GM19035 (cell line): ENCODE data around the gene TCF7L2.

Source experiments
- ATAC-seq: cut with Tn5 transposase; IDR thresholded peaks from one replicate; pipeline ENCODE4 v1.9.1; 2021; ENCODE audit not compliant: unreplicated experiment

Gene TCF7L2

GRCh38 chr10:113042868-113043267 is 92.8 kb downstream of the TCF7L2 start:
- ATAC-seq, result no peak

DNA sequence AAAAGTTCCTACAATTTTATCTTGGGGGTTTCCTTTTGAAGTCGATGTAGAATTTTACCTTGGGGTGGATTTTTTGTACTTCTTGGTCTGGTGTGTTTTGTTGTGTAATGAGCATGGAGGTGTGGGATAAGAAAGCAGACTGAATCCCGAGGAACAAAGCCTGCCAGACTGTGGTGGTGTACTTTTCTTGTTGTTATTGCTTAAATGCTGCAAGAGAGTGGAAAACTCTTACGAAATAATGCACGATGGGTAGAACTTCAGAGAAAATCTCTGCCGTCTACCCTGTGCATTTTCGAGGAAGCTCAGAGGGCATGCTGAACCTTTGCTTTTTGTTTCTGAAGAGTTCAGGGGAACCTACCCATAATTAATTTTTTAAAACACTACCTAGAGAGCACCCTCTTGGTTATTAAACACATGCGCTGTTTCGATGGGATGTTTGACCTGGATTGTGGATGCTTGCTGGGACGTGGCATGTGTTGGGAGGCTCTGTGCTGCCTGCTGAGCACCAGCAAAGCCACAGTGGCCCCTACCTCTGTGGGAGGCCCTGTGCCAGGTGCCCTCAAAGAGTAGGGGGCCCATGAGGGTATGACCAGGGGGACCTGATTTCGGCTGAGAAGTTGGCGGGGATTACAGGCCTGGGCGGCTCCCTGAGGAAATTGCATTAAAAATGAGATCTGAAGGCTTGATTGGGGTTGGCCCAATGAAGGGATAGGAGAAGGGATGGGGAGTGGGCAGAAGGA is 94.1 kb downstream of the TCF7L2 start:
- no peak for ATAC-seq

DNA sequence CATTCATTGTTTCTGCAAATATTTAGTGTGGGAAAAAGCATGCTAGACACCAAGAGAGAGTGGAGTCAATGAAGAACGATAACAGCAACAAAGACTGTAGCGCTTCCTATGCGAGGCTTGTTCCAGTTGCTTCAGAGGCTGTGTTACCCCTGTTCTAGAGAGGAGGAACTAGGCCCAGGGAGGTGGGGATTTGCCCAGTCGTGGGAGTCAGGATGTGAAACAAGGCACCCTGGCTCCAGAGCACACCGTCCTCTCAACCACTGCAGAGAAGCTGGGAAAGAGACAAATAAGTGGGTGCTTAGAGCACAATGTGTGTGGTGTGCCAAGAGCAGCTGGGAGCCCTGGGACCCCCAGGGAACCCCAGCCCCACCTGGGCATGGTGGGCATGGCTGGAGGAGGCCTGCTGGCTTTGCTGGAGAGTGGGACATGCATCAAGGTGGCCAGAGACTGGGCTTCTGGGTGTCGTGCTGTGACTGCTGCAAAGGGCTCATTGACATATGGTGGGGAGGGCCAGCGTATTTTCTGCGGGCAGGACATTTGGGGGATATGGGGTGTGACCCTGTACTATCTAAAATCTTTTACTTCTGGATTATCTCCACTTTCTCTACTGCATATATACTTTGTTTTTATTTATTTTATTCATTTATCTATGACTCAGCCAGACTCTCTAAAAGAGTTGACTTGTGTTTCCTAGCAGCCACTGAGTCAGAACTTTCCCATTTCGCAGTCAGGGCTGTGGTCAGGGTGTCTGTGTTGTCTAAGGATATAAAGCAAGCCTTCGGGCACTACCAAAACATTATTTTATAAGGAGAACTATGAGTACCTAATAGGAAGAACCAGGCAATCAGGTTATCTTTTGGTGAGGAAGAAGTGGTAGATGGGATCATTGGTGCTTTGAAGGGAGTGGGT is 95.4 kb downstream of the TCF7L2 start:
- ATAC-seq, result no peak

- ATAC-seq, result no peak
Observed at GRCh38 chr10:113047151-113047550, 97.1 kb downstream of the TCF7L2 start.

GRCh38 chr10:113047605-113047962 is 97.5 kb downstream of the TCF7L2 start:
- no peak for ATAC-seq

DNA sequence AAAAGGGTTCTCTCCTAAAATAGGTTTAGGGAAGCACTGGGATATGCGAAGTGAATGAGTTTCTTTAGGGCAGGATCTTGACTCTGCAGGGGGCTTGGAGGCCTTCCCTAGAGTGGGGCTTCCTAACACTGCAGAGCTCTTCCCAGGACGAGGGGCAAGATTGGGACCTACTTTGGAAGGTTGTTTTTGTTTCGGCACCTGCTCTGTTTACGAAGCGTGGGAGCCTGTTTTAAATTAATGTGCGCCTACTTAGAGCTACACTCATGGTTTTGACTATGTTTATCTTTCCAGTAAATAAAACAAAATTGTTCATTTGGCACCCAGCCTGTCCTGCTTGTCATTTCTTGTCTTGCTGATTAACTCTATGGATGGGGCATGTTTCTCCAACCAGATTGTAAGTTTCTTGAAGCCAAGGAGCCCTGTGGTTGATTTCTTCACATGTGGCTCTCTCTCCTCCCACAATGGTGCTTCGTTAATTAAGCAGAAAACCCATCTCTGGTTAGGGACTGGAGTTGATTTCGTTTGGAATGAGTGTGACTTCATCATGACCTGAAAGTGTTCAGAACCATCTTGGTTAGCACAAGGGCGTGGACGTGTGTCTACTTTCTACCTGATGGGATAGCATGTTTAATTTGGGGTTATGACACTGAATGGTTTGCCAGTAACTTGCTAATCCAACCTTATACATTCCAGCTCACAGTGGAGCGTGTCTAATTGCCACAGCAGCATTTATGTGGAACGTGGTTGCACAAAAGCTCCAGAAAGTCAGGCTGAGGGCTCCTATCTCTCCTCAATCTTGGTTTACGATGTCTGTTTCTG is 98.1 kb downstream of the TCF7L2 start:
- ATAC-seq, result no peak

- ATAC-seq, result no peak
Observed at GRCh38 chr10:113049881-113050280, 99.8 kb downstream of the TCF7L2 start.

DNA sequence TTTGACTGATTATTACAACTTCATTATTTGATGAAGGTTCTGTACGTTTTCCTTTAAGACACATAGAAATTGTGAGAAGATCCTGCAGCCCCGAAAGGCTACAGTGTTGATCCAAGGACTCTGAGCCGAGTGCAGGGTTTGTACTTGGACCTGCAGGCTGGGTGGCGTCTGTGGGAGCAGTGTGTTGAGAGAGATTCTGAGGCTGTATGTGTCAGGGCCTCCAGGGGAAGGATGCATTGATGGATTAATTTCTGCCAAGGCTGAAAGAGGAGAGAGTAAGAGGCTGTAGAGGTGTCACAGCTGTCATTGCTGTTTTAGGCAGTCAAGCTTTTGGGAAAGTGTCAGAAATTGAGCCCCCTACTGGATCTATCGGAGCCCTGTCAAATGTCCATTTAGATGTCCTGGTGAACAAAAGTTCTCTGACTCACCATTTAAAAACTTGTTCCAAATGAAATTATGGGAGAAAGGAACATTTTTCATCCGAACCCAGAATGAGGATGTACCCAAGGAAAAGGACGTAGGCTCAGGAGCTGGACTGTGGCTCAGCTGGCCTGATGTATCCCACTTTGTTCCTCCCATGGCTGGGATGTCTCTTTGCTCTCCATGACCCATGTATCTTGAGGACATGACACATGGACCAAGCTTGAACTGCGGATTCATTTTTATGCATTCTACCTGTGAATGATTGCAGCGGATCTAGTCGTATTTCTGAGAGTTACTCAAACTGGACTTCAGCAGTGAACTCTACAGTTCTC is 102.2 kb downstream of the TCF7L2 start:
- ATAC-seq, result no peak

DNA sequence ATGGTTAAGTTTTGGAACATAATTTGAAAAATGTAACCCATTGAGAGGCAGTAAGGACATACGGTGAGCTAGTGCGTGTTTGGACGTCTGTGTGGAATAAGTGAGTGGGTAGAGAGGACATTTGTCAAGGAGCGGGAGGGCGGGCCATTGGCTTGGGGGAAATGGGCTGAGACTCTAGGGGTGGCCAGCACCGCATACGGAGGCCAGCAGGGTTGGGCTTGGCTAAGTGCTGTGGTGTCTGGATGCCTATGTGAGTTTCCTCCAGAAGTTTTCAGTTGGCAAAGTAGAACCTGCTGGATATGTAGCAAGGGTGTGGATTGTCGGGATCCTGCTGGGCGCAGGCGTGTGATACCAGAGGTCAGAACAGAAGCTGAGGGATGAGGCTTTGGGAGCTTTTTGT is 103.0 kb downstream of the TCF7L2 start:
- no peak for ATAC-seq

GRCh38 chr10:113053881-113054280 is 103.8 kb downstream of the TCF7L2 start:
- no peak for ATAC-seq

GRCh38 chr10:113055458-113055857 is 105.4 kb downstream of the TCF7L2 start:
- no peak for ATAC-seq

GRCh38 chr10:113056030-113056429 is 106.0 kb downstream of the TCF7L2 start:
- no peak for ATAC-seq

DNA sequence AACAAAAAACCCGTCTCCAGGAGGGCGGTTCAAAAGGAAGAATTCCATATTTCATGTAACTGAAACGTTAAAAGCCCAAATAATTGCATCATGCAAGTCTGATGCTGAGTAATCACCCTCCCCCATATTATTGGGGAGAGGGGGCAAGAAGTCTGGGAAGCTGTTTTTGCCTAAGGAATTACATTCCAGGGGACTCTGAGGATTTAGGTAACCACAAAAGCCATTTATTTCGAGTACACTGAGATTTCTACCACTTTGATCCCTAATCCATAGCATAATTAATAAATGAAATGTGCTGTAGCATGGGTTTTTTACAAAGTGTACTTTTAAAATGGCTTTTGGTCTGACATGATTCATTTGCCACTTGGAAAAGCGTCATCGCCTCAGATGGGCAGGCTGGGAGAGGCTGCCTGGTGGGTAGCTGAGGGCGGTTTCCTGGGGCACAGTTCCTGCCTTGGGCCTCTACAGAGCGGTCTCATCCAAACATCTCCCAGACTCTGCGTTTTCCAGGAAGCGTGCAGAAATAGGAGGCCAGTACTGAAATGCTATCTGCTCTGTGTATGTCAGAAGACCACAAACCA is 106.5 kb downstream of the TCF7L2 start:
- ATAC-seq, result no peak

GRCh38 chr10:113057948-113058522 is 108.0 kb downstream of the TCF7L2 start:
- no peak for ATAC-seq

DNA sequence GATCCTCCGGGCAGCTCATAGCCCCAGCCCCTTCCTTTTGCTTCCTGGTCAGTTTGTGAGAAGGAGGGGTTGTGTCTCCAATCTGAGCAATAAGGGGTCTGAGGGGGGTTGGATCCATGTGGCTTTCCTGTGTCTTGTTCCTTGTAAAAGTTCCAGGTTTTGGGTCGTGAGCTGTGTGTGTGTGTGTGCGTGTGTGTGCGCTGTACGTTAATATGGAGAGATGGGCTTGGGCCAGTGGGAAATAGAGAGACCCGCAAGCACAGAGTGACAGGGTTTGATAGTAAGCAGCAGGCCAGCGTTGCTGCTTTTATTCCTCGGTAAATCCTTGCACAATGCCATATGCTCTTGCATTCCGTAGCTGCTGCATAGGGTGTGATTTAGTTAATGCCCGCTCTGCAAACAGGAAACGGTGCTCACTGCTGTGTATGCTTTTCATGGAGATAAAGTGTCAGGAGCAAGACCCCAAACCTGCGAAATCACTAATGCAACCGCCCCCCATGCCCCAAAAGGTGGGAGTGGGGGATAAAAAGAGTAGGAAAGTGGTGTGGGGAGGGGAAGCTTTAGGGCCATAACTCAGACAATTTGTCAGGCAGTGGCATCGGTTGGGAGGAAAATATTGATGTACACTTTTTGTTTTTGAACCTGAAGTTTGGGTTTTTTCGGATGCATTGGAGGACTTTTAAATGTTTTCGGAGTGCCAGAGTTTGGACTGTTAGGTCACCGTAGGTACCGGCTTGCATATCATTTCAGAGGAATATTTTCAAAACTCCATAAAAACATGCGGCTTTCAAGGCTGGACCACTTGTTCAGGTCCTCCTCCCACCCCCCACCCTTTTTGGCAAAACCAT is 108.7 kb downstream of the TCF7L2 start:
- no peak for ATAC-seq

DNA sequence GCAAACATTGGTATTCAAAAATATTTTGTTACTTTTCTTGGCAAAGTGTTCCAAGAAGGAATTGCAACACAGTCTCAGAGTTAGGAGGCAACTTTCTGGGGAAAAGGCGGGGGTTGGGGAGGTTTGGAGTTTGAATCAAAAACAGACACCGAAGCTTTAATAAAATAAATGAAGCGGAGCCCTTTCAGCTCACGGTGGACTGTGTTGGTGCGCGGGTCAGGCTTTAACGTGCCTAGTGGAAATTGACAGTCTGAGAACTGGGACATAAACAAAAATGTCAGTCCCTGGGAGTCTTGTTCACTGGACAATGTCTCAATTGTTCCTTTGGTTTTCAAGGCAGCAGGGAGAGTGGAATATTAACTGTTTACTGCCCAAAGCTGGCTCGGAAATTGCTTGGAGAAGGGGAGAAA is 109.3 kb downstream of the TCF7L2 start:
- no peak for ATAC-seq

GRCh38 chr10:113060201-113061053 is 110.4 kb downstream of the TCF7L2 start:
- no peak for ATAC-seq

GRCh38 chr10:113061054-113061430 is 111.0 kb downstream of the TCF7L2 start:
- ATAC-seq, result no peak
